Left lobe of liver (tissue), 2 donors: ENCODE results near the gene LHFPL6. TPM values are rescaled to one million over a fixed set of nuclear protein-coding genes. Genes with fewer than 3 reads are reported as not detected.

ENCODE experiments used
- ATAC-seq: fragments of 200-7000 bp; cut with Tn5 transposase; one replicate; pipeline ENCODE4 v1.9.1; 2020; ENCODE audit warnings: mild to moderate bottlenecking, moderate library complexity
- DNase-seq: peaks from one replicate; pipeline ENCODE4 v3.0.0-alpha.2; 2020; ENCODE audit warnings: low spot score
- total RNA-seq: library from RNA; stranded (reverse); gene quantifications from one replicate; pipeline ENCODE4 v1.2.1, GENCODE V29; 2021
- donor health status: DM: no; HTN: no; CAD: no; lungs with moderate emphysema.
- donor health status: DM: no; HTN: yes; CAD: no.

LHFPL6 gene
- total RNA-seq, 1 donor from 2014 or later, result 2.8 TPM

- no peak for ATAC-seq
- DNase-seq, result no peak
Observed at GRCh38 chr13:39596685-39597084, 6.3 kb downstream of the LHFPL6 start.

DNA sequence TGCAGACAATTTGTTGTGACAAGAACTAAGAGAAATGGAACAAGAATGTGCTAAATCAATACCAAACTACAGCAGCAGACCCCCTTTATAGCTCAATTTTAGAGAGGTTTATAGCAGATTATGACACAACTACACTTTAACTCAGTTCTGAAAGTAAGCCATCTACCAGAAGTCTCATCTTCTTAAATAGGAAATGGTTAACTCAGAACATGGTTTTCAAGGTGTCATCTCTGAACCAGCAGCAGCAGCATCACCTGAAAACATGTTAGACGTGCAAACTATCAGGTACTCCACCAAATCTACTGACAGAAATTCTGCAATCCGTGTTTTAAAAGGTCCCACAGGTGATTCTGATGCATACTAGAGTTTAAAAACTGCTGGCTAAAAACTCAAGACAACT, 6.8 kb downstream of the LHFPL6 start:
- no peak for ATAC-seq
- DNase-seq, result no peak

GRCh38 chr13:39590466-39591036, 12.4 kb downstream of the LHFPL6 start:
- DNase-seq (no peak), ATAC-seq (no peak)

GRCh38 chr13:39588384-39588783, 14.6 kb downstream of the LHFPL6 start:
- no peak for DNase-seq
- no peak for ATAC-seq

GRCh38 chr13:39587939-39588338, 15.1 kb downstream of the LHFPL6 start:
- DNase-seq (no peak), ATAC-seq (no peak)

DNA sequence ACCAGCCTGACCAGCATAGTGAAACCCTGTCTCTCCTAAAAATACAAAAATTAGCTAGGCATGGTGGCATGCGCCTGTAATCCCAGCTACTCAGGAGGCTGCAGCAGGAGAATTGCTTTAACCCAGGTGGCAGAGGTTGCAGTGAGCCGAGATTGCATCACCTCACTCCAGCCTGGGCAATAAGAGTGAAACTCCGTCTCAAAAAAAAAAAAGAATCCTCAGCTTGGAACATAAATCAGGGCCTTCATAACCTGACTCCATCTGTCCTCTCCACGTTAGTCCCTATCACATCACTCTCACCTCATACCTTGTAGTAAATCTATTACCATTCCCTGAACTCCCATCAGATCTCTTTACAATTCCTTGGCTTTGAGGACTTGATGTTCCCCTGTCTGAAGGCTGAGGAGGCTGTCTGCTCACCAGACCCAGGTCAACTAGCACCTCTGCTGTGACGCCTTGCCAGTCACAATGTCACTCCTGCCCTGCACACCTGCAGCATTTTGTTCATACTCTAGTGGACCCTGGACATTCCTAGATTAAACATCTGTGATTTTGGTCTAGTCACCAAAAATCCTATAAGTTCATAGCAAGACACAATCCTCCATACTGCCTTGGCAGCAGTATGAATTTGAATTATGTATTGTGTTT, 15.9 kb downstream of the LHFPL6 start:
- DNase-seq (no peak), ATAC-seq (no peak)

GRCh38 chr13:39586151-39586550, 16.8 kb downstream of the LHFPL6 start:
- no peak for ATAC-seq

GRCh38 chr13:39585219-39585618, 17.8 kb downstream of the LHFPL6 start:
- no peak for ATAC-seq

More at GRCh38 chr13:39586151-39586550, 16.8 kb downstream of the LHFPL6 start:
- DNase-seq, result no peak

GRCh38 chr13:39580881-39581575, 22.0 kb downstream of the LHFPL6 start:
- ATAC-seq (no peak), DNase-seq (no peak)

More at GRCh38 chr13:39585219-39585618, 17.8 kb downstream of the LHFPL6 start:
- DNase-seq, result no peak

DNA sequence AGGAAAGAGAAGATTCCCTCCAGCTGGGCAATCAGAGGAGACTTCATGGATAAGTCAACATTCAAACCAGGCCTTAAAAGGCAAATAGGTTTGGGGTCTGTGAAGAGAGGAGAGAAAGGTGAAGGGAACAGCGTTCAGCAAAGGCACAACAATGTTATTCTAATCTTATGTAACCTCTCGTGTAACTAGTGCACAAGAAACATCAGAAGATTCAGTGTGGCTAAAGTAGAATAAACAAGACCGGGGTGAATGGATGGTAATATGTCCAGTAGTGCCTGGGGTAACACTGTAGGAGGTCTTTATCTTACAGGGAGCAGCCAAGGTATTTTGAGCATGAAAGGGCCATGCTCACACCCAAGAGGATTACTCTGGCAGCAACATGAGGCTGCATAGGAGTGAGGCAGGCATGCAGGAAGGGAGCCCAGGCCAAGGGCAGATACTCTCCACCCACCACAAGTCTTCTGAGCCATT, 24.1 kb downstream of the LHFPL6 start:
- ATAC-seq, result no peak
- no peak for DNase-seq

DNA sequence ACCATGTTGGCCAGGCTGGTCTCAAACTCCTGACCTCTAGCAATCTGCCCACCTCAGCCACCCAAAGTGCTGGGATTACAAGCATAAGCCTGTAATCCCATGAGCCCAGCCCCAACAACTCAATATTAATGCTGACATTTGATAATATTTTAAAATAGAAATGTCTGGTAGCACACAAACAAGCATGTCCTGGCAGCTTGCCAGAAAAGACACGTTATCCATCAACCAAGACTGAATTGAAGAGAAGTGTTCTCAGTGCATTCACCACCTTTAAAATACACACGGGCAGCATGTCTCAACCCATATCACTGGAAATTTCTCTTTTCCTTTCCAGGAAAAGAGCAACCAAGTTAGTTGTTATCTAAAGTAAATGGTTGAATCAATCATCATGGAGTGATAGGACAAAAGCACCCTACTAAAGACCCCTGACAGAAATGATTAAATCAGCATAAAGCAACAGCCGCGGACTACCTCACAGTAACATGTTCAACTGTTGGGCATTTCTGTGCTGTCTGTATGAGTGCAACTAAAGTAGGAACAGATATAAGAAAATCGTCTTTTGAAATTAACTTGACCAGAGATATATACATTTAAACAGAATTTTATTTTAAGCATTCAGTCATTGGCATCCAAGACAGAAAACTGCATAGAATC, 25.0 kb downstream of the LHFPL6 start:
- ATAC-seq (no peak), DNase-seq (no peak)

DNA sequence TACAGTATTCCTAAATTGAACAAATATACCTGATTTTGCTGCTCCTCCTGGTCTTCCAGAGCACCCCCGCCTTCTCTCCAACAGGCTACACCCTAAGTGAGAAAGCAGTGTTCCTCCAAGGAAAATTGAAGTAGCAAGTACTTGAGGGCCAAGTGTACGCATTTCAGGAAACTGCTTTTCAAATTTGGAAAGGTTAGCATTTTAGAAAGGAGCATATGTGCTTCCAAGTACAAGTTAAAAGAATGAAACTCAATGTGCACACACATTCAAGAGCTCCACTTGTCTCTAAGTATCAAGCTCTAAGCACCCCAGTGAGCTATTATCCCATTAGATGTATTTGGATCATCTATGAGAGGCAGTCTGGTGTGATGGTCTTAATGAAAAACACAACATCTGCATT, 25.8 kb downstream of the LHFPL6 start:
- ATAC-seq (no peak), DNase-seq (no peak)

GRCh38 chr13:39575641-39576238, 27.3 kb downstream of the LHFPL6 start:
- ATAC-seq, result no peak

DNA sequence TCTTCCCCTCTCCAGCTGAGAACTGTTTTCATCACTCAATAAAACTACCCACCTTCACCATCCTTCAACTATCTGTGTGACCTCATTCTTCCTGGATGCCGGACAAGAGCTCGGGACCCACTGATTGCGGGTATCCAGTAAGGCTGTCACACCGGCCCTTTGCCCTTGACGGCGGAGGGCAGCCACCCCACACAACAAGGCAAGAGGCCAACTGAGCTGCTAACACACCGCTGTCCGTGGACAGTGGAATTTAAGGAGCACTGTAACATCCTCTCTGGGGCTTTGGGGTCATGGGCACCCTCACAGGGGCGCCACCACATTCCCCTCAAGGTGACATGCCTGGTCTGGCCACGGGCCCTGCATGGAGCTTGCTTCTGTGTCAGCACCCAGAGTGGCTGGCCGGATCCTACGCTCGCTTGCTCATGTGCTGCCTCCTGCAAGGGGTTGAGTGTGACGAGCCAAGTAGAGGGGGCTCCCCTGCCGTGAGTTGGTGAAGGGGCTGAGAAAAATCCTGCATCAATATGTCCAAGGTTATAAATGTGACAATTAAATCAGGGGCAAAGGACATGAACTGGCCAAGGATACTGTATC, 31.4 kb downstream of the LHFPL6 start:
- DNase-seq (no peak), ATAC-seq (no peak)

More at GRCh38 chr13:39575641-39576238, 27.3 kb downstream of the LHFPL6 start:
- no peak for DNase-seq

- DNase-seq, result no peak
- no peak for ATAC-seq
Observed at GRCh38 chr13:39567569-39567968, 35.4 kb downstream of the LHFPL6 start.

GRCh38 chr13:39566216-39566869, 36.6 kb downstream of the LHFPL6 start:
- ATAC-seq (no peak), DNase-seq (no peak)

- DNase-seq (no peak), ATAC-seq (no peak)
Observed at GRCh38 chr13:39565036-39565949, 37.7 kb downstream of the LHFPL6 start.

GRCh38 chr13:39563470-39563735, 39.6 kb downstream of the LHFPL6 start:
- no peak for ATAC-seq
- no peak for DNase-seq

GRCh38 chr13:39561971-39562370, 41.0 kb downstream of the LHFPL6 start:
- no peak for ATAC-seq
- no peak for DNase-seq
